ENCODE results near the gene CAPG. TPM values are rescaled to one million over a fixed set of nuclear protein-coding genes. Genes with fewer than 3 reads are reported as not detected.
A peak's percentile ranks its signal among the peaks of the same experiment; 100 is the strongest.

Gene CAPG
- total and polyA plus RNA-seq, 12 donors: 11.6 to 192 (median 41.4) TPM

- H3K36me3 ChIP-seq (replicated peaks in 1 of 2): peaks cover 0 to 23% of the 10 kb centered on the region in 2 donors
- peak; percentile 48 to 78 (median 61) for DNase-seq
- no peak overlapping the region for H3K4me3 ChIP-seq
- peak overlapping the region in 3 of 5 donors; percentile 13 to 61 (median 19) for H3K27ac ChIP-seq
- intact Hi-C loops (cut with DNase I): loop anchor here in 1 of 2 donors (1.0 kb wide), 1 partner anchor 29 kb away; no protein-coding TSS in a partner anchor
- H3K27me3 ChIP-seq: no peaks in the 10 kb centered on the region
- peaks cover 3 to 9% of the 10 kb centered on the region in 2 donors for H3K4me1 ChIP-seq (replicated peaks in 1 of 2)
- H3K9me3 ChIP-seq (replicated peaks in 1 of 3): no peaks in the 10 kb centered on the region
- WGBS, 4 donors: 49 to 77% (median 55%) methylated on average over 2 to 4 of the region's 4 CpGs
- no peak for TF ChIP-seq POLR2A (IDR thresholded peaks at IDR 0.05)
- TF ChIP-seq, protein P1, sequence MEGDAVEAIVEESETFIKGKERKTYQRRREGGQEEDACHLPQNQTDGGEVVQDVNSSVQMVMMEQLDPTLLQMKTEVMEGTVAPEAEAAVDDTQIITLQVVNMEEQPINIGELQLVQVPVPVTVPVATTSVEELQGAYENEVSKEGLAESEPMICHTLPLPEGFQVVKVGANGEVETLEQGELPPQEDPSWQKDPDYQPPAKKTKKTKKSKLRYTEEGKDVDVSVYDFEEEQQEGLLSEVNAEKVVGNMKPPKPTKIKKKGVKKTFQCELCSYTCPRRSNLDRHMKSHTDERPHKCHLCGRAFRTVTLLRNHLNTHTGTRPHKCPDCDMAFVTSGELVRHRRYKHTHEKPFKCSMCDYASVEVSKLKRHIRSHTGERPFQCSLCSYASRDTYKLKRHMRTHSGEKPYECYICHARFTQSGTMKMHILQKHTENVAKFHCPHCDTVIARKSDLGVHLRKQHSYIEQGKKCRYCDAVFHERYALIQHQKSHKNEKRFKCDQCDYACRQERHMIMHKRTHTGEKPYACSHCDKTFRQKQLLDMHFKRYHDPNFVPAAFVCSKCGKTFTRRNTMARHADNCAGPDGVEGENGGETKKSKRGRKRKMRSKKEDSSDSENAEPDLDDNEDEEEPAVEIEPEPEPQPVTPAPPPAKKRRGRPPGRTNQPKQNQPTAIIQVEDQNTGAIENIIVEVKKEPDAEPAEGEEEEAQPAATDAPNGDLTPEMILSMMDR (IDR thresholded peaks at IDR 0.05): no peak
Observed at GRCh38 chr2:85394261-85394681, 15.9 kb downstream of the CAPG start.

- Histone ChIP-seq H3K9me3 (replicated peaks in 1 of 3) (no peaks in the 10 kb centered on the region), H3K27me3 (no peaks in the 10 kb centered on the region), H3K4me3 (no peak overlapping the region), H3K36me3 (replicated peaks in 1 of 2) (peaks cover 0 to 23% of the 10 kb centered on the region in 2 donors), H3K27ac (peak overlapping the region in 3 of 5 donors; percentile 13 to 61 (median 19)), H3K4me1 (replicated peaks in 1 of 2) (peaks cover 3 to 9% of the 10 kb centered on the region in 2 donors)
- peak in 5 of 7 donors; percentile 42 to 47 (median 45) for DNase-seq
- no peak for TF ChIP-seq POLR2A (IDR thresholded peaks at IDR 0.05)
- TF ChIP-seq, protein P1 (IDR thresholded peaks at IDR 0.05): no peak
- WGBS, 4 donors: 79 to 95% (median 84%) methylated on average over 3 to 4 of the region's 4 CpGs
- intact Hi-C loops (cut with DNase I): loop anchor here in 1 of 2 donors (1.0 kb wide), 1 partner anchor 29 kb away; no protein-coding TSS in a partner anchor
Observed at GRCh38 chr2:85393836-85394235, 16.3 kb downstream of the CAPG start.

- Histone ChIP-seq H3K27ac (no peak overlapping the region), H3K4me1 (replicated peaks in 1 of 2) (peaks cover 3 to 9% of the 10 kb centered on the region in 2 donors), H3K9me3 (replicated peaks in 1 of 3) (no peaks in the 10 kb centered on the region), H3K27me3 (no peaks in the 10 kb centered on the region), H3K4me3 (no peak overlapping the region), H3K36me3 (replicated peaks in 1 of 2) (peaks cover 0 to 43% of the 10 kb centered on the region in 2 donors)
- intact Hi-C loops (cut with DNase I): no loop called here
- 81 to 95% (median 86%) methylated on average over 6 to 11 of the region's 11 CpGs for WGBS, 4 donors
- DNase-seq: peak in 5 of 7 donors; percentile 43 to 70 (median 48)
- TF ChIP-seq POLR2A (IDR thresholded peaks at IDR 0.05): no peak
- TF ChIP-seq, protein P1 (IDR thresholded peaks at IDR 0.05): peak; percentile 11 to 51 (median 36)
Observed at GRCh38 chr2:85390941-85391669, 19.1 kb downstream of the CAPG start.

DNA sequence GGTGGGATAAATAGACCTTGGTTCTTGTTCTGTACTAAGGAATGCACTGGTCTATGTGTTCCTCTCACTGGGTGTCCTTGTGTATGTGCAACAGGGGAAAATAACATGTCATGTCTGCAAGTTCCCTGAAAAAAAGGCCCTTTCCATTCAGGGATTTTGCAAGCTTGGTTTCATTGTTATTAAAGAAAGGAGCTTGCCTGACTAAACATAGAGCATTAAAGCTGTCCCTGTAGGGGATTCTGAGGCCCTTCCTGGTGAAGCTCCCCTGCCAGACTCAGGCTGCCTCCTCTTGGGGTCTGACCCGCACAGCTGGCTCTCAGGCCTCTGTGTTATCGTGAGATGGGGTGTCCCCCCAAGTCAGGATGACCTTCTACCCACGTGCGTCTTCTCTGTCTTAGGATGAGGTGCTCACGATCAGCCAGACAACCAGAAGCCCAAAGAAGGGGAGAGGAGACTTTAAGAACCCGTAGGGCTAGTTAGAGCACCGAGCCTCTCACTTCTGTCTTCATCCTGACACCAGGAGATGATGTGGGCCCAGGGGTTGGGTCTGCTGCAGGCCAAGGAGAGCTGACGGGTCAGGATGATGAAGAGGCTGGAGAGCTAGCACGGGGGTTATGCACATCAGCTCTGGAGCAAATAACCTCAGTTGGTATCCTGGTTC is 21.2 kb downstream of the CAPG start:
- H3K4me1 ChIP-seq (replicated peaks in 1 of 2): peaks cover 0 to 2% of the 10 kb centered on the region in 2 donors
- TF ChIP-seq POLR2A (IDR thresholded peaks at IDR 0.05): no peak
- TF ChIP-seq, protein P1 (IDR thresholded peaks at IDR 0.05): no peak
- no peaks in the 10 kb centered on the region for H3K27me3 ChIP-seq
- no peak overlapping the region for H3K4me3 ChIP-seq
- intact Hi-C loops (cut with DNase I): no loop called here
- no peak for DNase-seq
- H3K9me3 ChIP-seq (replicated peaks in 1 of 3): no peaks in the 10 kb centered on the region
- WGBS, 4 donors: 85 to 90% (median 88%) methylated on average over 8 to 9 of the region's 9 CpGs
- peaks cover 0 to 61% of the 10 kb centered on the region in 2 donors for H3K36me3 ChIP-seq (replicated peaks in 1 of 2)
- H3K27ac ChIP-seq: no peak overlapping the region

Measured in adrenal gland (tissue), 12 donors.